ENCODE results near the gene SGCG.

- TF ChIP-seq, protein P1, sequence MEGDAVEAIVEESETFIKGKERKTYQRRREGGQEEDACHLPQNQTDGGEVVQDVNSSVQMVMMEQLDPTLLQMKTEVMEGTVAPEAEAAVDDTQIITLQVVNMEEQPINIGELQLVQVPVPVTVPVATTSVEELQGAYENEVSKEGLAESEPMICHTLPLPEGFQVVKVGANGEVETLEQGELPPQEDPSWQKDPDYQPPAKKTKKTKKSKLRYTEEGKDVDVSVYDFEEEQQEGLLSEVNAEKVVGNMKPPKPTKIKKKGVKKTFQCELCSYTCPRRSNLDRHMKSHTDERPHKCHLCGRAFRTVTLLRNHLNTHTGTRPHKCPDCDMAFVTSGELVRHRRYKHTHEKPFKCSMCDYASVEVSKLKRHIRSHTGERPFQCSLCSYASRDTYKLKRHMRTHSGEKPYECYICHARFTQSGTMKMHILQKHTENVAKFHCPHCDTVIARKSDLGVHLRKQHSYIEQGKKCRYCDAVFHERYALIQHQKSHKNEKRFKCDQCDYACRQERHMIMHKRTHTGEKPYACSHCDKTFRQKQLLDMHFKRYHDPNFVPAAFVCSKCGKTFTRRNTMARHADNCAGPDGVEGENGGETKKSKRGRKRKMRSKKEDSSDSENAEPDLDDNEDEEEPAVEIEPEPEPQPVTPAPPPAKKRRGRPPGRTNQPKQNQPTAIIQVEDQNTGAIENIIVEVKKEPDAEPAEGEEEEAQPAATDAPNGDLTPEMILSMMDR (conservative IDR thresholded peaks at IDR 0.05 in 1 of 2, IDR thresholded peaks at IDR 0.05 in 1 of 2; ENCODE audit: extremely low read depth in 1 of 2, insufficient read depth in 1 of 2, low read depth in 1 of 2, low read length in 2 of 2), result no peak
- no peak for TF ChIP-seq EZH2 (IDR thresholded peaks at IDR 0.05; ENCODE audit: borderline replicate concordance, low read length)
These were observed 73.7 kb downstream of the SGCG start for GRCh38 chr13:23254506-23254905.

Data from mammary epithelial cell (primary cell).